HepG2 (cell line): ENCODE results near the gene PCSK6. TPM values are rescaled to one million over a fixed set of nuclear protein-coding genes. Genes with fewer than 3 reads are reported as not detected.

Experiments used
- CREM ChIP-seq, 2 experiments: sonication (generic) in 1 of 2; formaldehyde crosslinking in 1 of 2; IDR thresholded peaks; 2 replicates each; pipeline versions ENCODE4 v1.4.0 to v1.6.1; 2016 to 2020; ENCODE audit warnings: antibody characterized with exemption in 1 of 2, mild to moderate bottlenecking in 1 of 2, missing genetic modification reagents in 1 of 2
- ETV6 ChIP-seq: sonication (generic); formaldehyde crosslinking; conservative IDR thresholded peaks from 2 replicates; pipeline ENCODE4 v1.4.0; 2020; ENCODE audit warnings: missing genetic modification reagents
- GABPA ChIP-seq, 2 experiments: IDR thresholded peaks; 2 replicates each; pipeline ENCODE4 v1.6.1; 2011 to 2016; ENCODE audit warnings: low read depth in 2 of 2, low read length in 1 of 2, missing biosample characterization in 1 of 2, missing genetic modification characterization in 1 of 2
- MEIS1 ChIP-seq: sonication (generic); formaldehyde crosslinking; IDR thresholded peaks from 2 replicates; pipeline ENCODE4 v1.9.0; 2021; ENCODE audit warnings: mild to moderate bottlenecking, missing genetic modification reagents, moderate library complexity, borderline replicate concordance
- POLR2AphosphoS2 ChIP-seq: IDR thresholded peaks from 2 replicates; pipeline ENCODE4 v1.6.1; 2011; ENCODE audit warnings: low read depth, low read length, improper control_type of control experiment
- PRPF4 ChIP-seq: fragments of 200-400 bp; formaldehyde crosslinking; IDR thresholded peaks from 2 replicates; pipeline ENCODE4 v1.6.1; 2016; ENCODE audit warnings: low read length, low read depth; ENCODE audit not compliant: poor library complexity, severe bottlenecking
- STAT5B ChIP-seq: sonication (generic); formaldehyde crosslinking; IDR thresholded peaks from 2 replicates; pipeline ENCODE4 v1.4.0; 2020; ENCODE audit warnings: missing genetic modification reagents
- TEAD2 ChIP-seq: sonication (generic); formaldehyde crosslinking; IDR thresholded peaks from 2 replicates; pipeline ENCODE4 v1.9.0; 2021; ENCODE audit warnings: missing genetic modification reagents
- ZNF101 ChIP-seq: sonication (generic); formaldehyde crosslinking; IDR thresholded peaks from 2 replicates; pipeline ENCODE4 v1.4.0; 2020; ENCODE audit warnings: mild to moderate bottlenecking, low read depth, missing genetic modification reagents, borderline replicate concordance
- ZNF138 ChIP-seq: sonication (generic); formaldehyde crosslinking; IDR thresholded peaks from 2 replicates; pipeline ENCODE4 v1.5.0; 2020; ENCODE audit warnings: mild to moderate bottlenecking, low read depth, missing genetic modification reagents
- ZNF274 ChIP-seq: sonication (generic); formaldehyde crosslinking; IDR thresholded peaks from 2 replicates; pipeline ENCODE4 v1.5.1; 2020; ENCODE audit warnings: mild to moderate bottlenecking, missing genetic modification reagents
- ZNF546 ChIP-seq: sonication (generic); formaldehyde crosslinking; conservative IDR thresholded peaks from 2 replicates; pipeline ENCODE4 v1.8.1; 2023; ENCODE audit warnings: mild to moderate bottlenecking, missing genetic modification reagents
- ZNF572 ChIP-seq: sonication (generic); formaldehyde crosslinking; IDR thresholded peaks from 2 replicates; pipeline ENCODE4 v1.5.1; 2020; ENCODE audit warnings: mild to moderate bottlenecking, missing genetic modification reagents
- ZNF615 ChIP-seq: sonication (generic); formaldehyde crosslinking; IDR thresholded peaks from 2 replicates; pipeline ENCODE4 v1.5.0; 2020; ENCODE audit warnings: mild to moderate bottlenecking, missing genetic modification reagents, borderline replicate concordance
- polyA plus RNA-seq, 8 experiments: library from polyadenylated mRNA; depleted of rRNA in 3 of 8; stranded (reverse) in 7 of 8; unstranded in 1 of 8; fragments of >200 nt; fragmentation: Illumina TruSeq in 4 of 8; extraction: Trizol in 4 of 8; gene quantifications; 2 replicates each; pipeline versions ENCODE4 v1.2.1 to v1.2.3, GENCODE V29; 2011 to 2016; ENCODE audit warnings: low read depth in 4 of 8, missing spikeins in 1 of 8, mixed read lengths in 1 of 8; ENCODE audit not compliant: insufficient read depth in 1 of 8
- total RNA-seq, 5 experiments: library from RNA; depleted of rRNA; stranded (reverse); fragments of >200 nt; fragmentation: Illumina TruSeq; extraction: Trizol; gene quantifications; 2 replicates each; pipeline ENCODE4 v1.2.3, GENCODE V29; 2016; ENCODE audit warnings: low read depth in 1 of 5
- TF ChIP-seq, protein P1 (sequence below): sonication (generic); formaldehyde crosslinking; IDR thresholded peaks from 2 replicates; pipeline ENCODE4 v1.9.0; 2021; ENCODE audit warnings: missing genetic modification reagents, mild to moderate bottlenecking, borderline replicate concordance
- TF ChIP-seq, protein P2 (sequence below): sonication (generic); formaldehyde crosslinking; IDR thresholded peaks from 2 replicates; pipeline ENCODE4 v1.4.0; 2020; ENCODE audit warnings: mild to moderate bottlenecking, missing genetic modification reagents
- TF ChIP-seq, protein P3 (sequence below): sonication (generic); formaldehyde crosslinking; IDR thresholded peaks from 2 replicates; pipeline ENCODE4 v1.4.0; 2020; ENCODE audit warnings: mild to moderate bottlenecking, low read depth, missing genetic modification reagents
- TF ChIP-seq, protein P4 (sequence below): sonication (generic); formaldehyde crosslinking; IDR thresholded peaks from 2 replicates; pipeline ENCODE4 v1.5.1; 2020; ENCODE audit warnings: mild to moderate bottlenecking, missing genetic modification reagents, borderline replicate concordance
- TF ChIP-seq, protein P5 (sequence below): sonication (generic); formaldehyde crosslinking; IDR thresholded peaks from 2 replicates; pipeline ENCODE4 v1.5.0; 2020; ENCODE audit warnings: mild to moderate bottlenecking, missing genetic modification reagents, moderate library complexity

Gene PCSK6
- total and polyA plus RNA-seq, 2 of the 13 experiments (the other 11 are each of a cell fraction or from before 2014, with no cell fraction given): 56.5 to 155 TPM

DNA sequence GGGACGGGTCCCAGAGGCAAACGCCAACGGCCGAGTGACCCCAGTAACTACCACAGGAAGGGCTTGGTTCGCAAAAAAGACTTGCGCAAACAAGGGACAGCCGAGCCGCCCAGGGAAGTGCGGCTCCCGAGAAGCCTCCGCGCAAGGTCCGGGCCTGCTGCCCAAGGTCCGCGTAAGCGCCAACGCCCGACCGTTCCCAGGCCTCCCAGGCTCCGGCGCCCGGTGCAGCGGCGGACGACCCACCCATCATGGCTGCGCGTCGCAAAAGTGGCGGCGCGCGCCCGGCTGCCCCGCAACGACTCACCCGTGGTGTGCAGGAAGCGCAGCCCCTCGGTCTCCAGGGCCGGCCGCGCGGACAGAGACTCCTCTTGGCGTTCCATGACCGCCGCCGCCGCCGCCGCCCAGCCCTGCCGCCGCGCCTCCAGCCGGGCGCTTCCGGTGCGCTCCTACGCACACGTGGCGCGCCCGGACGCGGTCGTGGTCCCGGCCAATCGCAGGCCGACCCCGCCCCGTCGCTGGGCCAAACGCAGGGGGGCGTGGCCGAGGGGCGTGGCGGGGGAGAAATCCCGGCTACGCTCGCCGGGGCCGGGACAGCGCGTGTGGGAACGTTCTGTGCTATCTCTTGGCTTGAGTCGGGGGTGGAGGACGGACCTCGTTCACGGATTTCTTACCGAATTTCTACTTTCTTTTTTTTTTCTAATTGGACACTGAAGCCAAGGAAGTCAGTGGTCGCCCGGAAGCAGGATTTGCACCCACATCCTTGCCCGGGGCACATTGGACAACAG is 212.3 kb downstream of the PCSK6 start, which contains the start of gene SELENOS (continued):
- TF ChIP-seq, protein P1, sequence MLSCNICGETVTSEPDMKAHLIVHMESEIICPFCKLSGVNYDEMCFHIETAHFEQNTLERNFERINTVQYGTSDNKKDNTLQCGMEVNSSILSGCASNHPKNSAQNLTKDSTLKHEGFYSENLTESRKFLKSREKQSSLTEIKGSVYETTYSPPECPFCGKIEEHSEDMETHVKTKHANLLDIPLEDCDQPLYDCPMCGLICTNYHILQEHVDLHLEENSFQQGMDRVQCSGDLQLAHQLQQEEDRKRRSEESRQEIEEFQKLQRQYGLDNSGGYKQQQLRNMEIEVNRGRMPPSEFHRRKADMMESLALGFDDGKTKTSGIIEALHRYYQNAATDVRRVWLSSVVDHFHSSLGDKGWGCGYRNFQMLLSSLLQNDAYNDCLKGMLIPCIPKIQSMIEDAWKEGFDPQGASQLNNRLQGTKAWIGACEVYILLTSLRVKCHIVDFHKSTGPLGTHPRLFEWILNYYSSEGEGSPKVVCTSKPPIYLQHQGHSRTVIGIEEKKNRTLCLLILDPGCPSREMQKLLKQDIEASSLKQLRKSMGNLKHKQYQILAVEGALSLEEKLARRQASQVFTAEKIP (CRISPR knock-in tag): no peak
- TF ChIP-seq ZNF572 (CRISPR knock-in tag) (no peak), MEIS1 (CRISPR knock-in tag) (peak; percentile 68; the same call in 1 of the 2 replicates), ZNF546 (0 out of 2 replicates have a peak, but pooled peaks have one; percentile 29), ZNF101 (no peak), STAT5B (CRISPR knock-in tag) (no peak), PRPF4 (no peak), GABPA (IDR thresholded peaks at IDR 0.05; ENCODE audit: low read depth, low read length) (peak; percentile 70), GABPA (CRISPR knock-in tag; IDR thresholded peaks at IDR 0.05; ENCODE audit: low read depth) (no peak), ZNF138 (no peak), ZNF274 (CRISPR knock-in tag) (no peak), TEAD2 (no peak), POLR2AphosphoS2 (no peak), CREM (IDR thresholded peaks at IDR 0.05) (no peak), CREM (CRISPR knock-in tag; IDR thresholded peaks at IDR 0.05) (no peak), ETV6 (CRISPR knock-in tag) (peak; percentile 60; the same call in 1 of the 2 replicates), ZNF615 (no peak)
- TF ChIP-seq, protein P2, sequence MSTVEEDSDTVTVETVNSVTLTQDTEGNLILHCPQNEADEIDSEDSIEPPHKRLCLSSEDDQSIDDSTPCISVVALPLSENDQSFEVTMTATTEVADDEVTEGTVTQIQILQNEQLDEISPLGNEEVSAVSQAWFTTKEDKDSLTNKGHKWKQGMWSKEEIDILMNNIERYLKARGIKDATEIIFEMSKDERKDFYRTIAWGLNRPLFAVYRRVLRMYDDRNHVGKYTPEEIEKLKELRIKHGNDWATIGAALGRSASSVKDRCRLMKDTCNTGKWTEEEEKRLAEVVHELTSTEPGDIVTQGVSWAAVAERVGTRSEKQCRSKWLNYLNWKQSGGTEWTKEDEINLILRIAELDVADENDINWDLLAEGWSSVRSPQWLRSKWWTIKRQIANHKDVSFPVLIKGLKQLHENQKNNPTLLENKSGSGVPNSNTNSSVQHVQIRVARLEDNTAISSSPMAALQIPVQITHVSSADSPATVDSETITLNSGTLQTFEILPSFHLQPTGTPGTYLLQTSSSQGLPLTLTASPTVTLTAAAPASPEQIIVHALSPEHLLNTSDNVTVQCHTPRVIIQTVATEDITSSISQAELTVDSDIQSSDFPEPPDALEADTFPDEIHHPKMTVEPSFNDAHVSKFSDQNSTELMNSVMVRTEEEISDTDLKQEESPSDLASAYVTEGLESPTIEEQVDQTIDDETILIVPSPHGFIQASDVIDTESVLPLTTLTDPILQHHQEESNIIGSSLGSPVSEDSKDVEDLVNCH (CRISPR knock-in tag): no peak
- TF ChIP-seq, protein P3, sequence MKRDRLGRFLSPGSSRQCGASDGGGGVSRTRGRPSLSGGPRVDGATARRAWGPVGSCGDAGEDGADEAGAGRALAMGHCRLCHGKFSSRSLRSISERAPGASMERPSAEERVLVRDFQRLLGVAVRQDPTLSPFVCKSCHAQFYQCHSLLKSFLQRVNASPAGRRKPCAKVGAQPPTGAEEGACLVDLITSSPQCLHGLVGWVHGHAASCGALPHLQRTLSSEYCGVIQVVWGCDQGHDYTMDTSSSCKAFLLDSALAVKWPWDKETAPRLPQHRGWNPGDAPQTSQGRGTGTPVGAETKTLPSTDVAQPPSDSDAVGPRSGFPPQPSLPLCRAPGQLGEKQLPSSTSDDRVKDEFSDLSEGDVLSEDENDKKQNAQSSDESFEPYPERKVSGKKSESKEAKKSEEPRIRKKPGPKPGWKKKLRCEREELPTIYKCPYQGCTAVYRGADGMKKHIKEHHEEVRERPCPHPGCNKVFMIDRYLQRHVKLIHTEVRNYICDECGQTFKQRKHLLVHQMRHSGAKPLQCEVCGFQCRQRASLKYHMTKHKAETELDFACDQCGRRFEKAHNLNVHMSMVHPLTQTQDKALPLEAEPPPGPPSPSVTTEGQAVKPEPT (CRISPR knock-in tag): no peak
- TF ChIP-seq, protein P4, sequence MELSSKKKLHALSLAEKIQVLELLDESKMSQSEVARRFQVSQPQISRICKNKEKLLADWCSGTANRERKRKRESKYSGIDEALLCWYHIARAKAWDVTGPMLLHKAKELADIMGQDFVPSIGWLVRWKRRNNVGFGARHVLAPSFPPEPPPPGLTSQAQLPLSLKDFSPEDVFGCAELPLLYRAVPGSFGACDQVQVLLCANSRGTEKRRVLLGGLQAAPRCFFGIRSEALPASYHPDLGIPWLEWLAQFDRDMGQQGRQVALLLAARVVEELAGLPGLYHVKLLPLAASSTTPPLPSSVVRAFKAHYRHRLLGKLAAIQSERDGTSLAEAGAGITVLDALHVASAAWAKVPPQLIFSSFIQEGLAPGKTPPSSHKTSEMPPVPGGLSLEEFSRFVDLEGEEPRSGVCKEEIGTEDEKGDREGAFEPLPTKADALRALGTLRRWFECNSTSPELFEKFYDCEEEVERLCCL (CRISPR knock-in tag): no peak
- TF ChIP-seq, protein P5, sequence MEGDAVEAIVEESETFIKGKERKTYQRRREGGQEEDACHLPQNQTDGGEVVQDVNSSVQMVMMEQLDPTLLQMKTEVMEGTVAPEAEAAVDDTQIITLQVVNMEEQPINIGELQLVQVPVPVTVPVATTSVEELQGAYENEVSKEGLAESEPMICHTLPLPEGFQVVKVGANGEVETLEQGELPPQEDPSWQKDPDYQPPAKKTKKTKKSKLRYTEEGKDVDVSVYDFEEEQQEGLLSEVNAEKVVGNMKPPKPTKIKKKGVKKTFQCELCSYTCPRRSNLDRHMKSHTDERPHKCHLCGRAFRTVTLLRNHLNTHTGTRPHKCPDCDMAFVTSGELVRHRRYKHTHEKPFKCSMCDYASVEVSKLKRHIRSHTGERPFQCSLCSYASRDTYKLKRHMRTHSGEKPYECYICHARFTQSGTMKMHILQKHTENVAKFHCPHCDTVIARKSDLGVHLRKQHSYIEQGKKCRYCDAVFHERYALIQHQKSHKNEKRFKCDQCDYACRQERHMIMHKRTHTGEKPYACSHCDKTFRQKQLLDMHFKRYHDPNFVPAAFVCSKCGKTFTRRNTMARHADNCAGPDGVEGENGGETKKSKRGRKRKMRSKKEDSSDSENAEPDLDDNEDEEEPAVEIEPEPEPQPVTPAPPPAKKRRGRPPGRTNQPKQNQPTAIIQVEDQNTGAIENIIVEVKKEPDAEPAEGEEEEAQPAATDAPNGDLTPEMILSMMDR (CRISPR knock-in tag): no peak; the same call in 1 of the 2 replicates
